Activated CD4-positive, alpha-beta T cell treated with anti-CD3 and anti-CD28 coated beads, Interleukin-2, amount 50 U/mL, for 48 hours (primary cell): ENCODE data around the gene CYSRT1.
A peak's percentile ranks its signal among the peaks of the same experiment; 100 is the strongest.
"Not testable (repeated sequence)": the region's sequence is repeated elsewhere in the genome, so short reads cannot be mapped to it uniquely, and the experiment has no call there.

Source experiments
- DNase-seq, 2 experiments: peaks; one replicate each; pipeline ENCODE4 v3.0.0-alpha.2; 2020

CYSRT1 gene

DNA sequence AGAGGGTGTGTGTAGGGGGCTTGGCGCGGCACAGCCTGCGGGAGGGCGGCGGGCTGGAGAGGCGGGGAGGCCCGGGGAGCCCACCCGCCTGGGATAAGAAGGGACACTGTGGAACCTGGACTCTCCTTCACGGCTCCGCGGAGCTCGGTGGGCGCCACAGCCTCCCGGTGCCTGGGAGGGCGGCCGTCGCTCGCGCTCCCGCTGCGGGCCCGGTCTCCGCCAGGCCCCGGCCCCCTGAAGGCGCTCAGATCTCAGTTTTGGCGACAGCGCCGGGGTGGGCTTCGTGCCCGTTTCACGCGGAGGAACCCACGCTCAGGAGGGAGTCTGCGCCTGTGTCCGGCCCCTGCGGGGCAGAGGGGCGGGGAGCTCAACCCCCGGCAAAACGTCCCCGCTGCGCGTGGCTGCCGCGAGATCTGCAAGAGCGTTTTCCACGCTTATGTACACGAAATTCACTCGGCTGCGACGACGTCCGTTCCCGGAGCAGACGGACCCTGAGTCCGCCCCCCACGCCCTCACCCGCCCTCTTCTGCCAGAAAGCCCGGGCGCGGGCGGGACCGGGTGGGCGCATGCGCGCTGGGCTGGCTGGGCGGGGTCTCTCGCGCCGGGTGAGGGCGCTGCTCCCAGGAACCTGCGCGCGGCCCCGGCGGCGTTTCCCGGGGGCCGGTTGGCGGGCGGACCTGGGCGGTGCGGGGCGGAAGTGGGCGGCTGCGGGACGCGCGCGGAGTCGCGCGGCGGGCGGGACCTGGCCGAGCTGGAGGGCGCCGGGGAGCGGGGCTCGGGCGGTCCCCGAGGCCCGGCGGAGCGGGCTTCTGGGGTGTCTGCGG is 29.9 kb downstream of the CYSRT1 start, which contains the start of gene NELFB:
Gene NELFB (plus strand): TSS at position 704 of the 824 bp plus-strand sequence.
- DNase-seq: peak; percentile 96 to 97

DNA sequence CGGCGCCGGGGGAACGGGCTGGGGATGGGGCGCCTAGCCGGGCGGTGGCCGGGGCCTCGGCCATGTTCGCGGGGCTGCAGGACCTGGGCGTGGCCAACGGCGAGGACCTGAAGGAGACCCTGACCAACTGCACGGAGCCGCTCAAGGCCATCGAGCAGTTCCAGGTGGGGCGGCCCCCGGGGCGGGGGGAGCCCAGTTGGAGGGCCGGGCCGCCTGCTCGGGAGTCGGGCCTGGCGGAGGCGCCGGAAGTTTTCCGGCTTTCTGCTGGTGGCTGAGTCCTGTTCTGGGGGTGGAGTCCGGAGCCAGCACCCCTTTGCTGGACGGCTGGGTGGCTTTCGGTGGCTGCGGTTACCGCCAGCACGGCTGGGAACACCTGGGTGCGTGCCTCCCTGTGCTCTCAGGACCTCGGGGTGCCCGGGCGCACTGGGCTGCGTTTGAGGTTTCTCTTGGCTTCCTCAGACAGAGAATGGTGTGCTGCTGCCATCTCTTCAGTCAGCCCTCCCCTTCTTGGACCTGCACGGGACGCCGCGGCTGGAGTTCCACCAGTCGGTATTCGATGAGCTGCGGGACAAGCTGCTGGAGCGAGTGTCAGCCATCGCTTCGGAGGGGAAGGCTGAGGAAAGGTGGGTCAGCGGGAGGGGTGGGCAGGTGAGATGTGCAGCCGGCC is 30.6 kb downstream of the CYSRT1 start:
- no peak for DNase-seq

DNA sequence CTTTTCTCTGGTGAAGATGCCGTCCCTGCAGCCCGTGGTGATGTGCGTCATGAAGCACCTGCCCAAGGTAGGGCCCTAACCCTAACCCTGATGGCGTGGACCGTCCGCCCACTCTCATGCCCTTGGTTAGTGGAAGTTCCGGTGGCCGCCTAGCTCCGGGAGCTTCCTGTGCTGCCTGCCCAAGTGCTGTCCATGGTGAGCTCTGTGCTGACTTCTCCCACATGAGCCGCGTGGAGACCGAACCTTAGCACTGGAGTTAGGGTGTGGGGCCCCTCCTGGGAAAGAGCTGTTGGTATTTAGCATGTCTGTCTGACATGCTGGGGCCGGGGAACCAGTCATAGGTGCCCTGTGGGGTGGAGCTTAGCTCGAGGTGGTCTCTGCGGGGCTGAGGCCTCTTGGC is 31.4 kb downstream of the CYSRT1 start:
- no peak for DNase-seq

DNA sequence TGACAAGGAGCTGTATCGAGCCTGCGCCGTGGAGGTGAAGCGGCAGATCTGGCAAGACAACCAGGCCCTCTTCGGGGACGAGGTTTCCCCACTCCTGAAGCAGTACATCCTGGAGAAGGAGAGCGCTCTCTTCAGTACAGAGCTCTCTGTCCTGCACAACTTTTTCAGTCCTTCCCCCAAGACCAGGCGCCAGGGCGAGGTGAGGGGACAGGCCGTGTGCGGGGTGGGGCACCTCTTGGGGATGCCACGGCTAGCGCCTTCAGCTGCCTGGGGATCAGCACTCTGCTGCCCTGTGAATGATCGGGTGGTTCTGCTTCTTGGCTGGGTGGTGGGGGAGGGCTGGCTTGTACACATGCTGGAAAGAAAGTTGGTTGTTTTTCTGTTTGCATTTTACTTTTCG is 31.9 kb downstream of the CYSRT1 start:
- DNase-seq: no peak

DNA sequence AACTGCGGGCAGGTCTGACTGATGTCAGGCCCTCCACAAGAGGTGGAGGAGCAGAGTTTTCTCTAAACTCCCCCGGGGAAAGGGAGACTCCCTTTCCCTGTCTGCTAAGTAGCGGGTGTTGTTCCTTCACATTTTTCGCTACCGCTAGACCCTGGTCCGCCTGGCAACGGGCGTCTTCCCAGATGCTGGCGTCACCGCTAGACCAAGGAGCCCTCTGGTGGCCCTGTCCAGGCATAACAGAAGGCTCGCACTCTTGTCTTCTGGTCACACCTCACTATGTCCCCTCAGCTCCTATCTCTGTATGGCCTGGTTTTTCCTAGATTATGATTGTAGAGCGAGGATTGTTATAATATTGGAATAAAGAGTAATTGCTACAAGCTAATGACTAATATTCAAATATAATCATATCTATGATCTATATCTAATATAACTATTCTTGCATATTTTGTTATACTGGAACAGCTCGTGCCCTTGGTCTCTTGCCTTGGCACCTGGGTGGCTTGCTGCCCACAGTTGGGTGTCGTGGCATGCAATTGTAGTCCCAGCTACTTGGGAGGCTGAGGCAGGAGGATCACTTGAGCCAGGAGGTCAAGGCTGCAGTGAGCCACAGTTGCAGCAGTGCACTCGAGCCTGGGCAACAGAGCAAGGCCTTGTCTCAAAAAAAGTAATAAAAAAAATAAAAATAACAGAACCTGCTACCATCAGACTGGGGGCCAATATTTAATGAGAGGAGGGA is 37.4 kb downstream of the CYSRT1 start:
- not testable (repeated sequence) for DNase-seq

DNA sequence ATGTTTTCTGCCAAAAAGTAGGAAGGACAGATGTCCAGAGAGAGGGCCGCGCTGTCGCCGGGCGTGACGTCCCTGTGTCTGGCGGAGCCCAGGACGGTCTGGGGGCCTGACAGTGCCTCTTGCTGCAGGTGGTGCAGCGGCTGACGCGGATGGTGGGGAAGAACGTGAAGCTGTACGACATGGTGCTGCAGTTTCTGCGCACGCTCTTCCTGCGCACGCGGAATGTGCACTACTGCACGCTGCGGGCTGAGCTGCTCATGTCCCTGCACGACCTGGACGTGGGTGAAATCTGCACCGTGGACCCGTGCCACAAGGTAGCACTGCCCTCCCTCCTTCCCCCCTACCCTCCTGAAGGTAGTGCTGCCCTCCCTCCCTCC is 37.9 kb downstream of the CYSRT1 start:
- no peak for DNase-seq

DNA sequence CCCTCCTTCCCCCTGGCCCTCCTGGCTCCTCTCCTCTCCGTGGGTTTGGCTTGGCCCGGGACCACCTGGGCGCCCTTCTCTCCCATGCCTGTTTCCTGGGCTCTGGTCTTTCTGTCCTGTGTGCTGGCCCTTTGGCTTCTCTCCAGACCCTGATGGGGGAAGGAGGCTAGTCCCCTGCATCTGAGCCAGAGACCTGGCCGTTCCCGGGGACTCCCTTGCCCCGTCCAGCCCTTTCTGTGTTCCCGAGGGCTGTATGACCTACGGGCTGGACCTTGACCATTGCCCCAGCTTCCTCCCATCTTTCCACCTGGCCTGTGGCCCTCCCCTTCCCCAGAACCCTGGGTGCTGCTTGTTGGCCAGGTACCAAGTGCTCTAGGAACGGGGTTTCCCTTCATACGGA is 38.5 kb downstream of the CYSRT1 start:
- DNase-seq: no peak

DNA sequence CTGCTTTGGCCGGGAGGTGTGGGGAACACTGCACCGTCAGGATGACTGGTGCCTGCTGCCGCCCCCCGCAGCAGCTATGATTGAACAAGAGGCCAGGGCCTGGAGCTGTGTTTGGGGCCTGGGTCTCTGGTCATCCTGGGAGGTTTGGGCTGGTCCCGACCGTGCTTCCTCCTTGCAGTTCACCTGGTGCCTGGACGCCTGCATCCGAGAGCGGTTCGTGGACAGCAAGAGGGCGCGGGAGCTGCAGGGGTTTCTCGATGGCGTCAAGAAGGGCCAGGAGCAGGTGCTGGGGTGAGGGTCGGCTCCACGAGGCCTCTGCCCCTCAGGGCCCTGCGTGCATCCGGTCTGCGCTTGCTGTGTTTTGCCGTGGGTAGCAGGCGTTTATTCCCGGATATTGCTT is 39.1 kb downstream of the CYSRT1 start:
- no peak for DNase-seq

DNA sequence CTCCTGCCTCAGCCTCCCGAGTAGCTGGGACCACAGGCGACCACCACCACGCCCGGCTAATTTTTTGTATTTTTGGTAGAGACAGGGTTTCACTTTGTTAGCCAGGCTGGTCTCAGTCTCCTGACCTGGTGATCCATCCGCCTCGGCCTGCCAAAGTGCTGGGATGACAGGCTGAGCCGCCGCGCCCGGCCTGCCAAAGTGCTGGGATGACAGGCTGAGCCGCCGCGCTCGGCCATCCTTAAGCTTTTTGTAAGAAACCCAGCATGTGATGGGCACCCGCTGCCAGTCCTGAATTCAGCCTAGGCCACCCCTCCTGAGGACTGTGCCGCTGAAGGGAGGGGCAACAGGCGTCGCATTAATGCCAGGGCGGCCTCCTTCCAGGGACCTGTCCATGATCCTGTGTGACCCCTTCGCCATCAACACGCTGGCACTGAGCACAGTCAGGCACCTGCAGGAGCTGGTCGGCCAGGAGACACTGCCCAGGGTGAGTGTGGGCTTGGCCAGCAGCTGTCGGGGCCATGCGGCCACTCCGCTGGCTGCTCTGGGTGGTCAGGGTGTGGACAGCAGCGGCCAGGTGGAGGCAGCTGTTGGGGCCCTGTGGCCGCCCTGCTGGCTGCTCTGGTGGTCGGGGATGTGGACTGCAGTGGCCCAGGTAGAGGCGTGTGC is 40.7 kb downstream of the CYSRT1 start:
- no peak for DNase-seq

DNA sequence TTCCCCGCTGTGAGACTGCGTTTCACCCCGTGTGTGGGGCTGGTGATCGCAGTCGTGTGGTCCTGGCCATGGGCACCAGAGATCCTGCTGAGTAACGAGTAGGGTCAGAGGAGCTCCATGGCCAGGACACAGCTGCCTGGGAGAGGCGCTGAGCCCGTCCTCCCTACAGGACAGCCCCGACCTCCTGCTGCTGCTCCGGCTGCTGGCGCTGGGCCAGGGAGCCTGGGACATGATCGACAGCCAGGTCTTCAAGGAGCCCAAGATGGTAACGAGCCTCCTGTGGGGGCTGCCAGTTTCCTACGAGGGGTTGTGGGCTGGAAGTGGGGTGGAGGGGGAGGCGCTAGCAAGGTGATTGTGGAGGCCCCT is 41.2 kb downstream of the CYSRT1 start:
- DNase-seq: no peak

DNA sequence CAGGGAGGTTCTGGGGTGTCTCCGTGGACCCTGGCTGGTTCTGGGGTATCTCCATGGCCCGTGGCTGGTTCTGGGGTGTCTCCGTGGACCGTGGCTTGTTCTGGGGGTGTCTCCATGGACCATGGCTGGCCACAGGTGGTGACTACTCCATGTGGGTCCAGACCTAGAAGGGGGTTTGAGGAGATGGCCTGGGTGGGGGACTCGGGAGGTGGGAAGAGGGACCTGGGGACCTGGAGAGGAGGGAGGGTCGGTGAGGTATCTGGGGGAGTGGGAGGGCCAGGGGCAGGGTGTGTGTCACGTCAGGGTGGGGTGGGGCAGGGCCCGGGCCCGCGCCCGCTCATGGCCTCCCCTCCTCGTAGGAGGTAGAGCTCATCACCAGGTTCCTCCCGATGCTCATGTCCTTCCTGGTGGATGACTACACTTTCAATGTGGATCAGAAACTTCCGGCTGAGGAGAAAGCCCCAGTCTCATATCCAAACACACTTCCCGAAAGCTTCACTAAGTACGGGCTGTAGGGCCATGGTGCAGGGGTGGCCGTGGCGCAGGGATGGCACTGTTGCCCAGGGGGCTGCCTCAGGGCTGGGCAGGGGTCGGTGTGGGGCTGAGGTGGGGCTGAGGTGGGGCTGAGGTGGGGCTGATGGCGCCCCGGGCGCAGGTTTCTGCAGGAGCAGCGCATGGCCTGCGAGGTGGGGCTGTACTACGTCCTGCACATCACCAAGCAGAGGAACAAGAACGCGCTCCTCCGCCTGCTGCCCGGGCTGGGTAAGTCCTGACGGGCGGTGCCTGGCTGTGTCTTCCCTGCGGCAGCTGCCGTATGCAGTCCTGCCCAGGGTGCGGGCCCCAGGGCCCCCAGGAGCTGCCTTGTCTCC is 41.8 kb downstream of the CYSRT1 start:
- no peak for DNase-seq

DNA sequence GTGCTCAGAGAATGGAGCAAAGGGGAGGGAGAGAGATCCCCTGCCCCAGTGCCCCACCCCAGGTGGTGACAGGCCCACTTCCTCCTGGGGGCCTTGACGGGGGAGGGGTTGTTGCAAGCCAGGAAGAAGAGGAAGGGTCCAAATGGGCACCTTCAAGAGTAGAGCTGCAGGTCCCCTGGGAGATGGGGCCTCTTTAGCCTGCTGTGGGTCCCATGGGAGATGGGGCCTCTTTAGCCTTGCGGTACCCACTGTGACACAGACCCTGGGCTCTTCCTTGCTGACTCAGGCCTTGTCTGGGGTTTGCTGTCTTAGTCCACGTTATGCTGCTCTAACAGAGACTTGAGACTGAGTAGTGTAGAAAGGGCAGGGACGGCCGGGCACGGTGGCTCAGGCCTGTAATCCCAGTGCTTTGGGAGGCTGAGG is 43.0 kb downstream of the CYSRT1 start:
- DNase-seq: no peak

DNA sequence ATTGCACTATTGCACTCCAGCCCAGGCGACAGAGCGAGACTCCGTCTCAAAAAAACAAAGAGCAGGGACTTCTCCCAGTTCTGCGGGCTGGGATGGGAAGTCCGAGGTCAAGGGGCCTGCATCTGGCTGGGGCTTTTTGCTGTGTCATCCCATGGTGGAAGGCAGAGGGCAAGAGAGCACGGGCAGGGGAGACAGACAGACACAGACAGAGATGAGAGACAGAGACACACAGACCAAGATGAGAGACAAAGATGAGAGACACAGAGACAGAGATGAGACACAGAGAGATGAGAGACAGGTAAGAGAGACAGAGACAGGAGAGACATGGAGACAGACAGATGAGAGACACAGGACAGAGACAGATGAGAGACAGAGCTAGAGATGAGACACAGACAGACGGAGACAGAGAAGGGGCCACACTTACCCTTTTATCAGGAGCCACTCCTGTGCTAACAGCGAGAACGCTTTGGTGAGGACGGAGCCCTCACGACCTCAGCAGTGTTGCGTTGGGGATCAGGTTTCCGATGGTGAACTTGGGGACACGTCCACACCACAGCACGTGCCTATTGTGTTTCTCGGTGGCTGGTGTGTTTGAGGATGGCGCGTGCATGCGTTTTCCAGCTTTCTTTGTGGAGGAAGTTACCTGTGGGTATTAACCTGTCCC is 43.7 kb downstream of the CYSRT1 start:
- no peak for DNase-seq

DNA sequence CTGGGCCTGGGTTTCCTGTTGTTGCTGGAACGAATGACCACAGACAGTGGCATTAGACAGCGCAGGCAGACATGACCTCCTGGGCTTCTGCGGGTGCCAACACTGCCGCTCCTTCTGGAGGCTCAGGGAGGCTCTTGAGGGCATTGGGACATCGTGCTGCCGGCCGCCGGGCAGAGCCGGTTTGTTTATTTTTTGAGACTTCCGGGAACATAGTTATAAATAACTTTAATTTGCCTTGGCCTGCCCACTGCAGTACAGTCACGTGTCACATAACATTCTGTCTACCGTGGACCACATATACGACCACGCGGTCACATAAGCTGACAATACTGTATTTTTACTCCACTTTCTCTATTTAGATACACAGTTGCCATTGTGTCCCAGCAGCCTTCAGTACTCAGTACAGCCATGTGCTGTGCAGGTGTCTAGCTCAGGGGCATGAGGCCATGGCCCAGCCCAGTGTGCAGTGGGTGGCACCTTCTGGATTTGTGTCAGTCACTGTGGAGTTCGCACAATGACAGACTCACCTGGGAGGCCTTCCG is 44.3 kb downstream of the CYSRT1 start:
- no peak for DNase-seq

DNA sequence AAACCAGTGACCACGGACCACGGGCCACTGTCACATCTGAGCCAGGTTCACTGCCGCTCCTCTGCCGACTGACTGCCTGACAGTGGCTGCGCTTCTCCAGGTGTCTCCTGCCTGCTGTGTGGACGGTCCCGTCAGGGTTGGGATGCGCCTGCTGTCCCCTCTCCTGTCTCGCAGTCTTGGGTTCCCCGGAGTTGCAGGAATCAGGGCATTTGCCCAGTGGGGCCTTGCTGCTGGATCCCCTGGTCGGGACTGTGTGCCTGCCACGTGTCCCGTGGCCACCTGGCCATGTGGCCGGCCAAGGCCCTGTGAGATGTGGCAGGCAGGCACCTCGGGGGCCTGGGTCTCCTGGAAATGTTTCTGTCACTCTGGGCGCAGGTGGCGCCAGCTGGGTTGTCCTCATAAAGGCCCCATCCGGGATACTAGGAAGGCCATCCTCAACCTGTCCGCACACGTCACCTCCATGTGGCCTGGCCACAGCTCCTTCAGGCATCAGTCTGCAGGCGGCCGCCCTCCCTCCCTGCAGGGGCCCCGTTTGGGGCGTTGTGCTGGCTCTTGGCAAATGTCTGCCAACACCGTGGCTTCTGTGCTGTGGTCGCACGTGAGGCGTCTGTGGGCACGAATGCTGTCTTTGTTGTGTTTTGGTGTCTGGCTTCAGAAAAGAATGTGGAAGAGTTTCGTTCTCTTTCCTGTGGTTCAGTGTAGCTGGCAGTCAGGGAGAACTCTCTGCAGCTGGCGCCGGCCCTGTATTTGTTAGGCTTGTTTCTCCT is 46.1 kb downstream of the CYSRT1 start:
- no peak for DNase-seq

DNA sequence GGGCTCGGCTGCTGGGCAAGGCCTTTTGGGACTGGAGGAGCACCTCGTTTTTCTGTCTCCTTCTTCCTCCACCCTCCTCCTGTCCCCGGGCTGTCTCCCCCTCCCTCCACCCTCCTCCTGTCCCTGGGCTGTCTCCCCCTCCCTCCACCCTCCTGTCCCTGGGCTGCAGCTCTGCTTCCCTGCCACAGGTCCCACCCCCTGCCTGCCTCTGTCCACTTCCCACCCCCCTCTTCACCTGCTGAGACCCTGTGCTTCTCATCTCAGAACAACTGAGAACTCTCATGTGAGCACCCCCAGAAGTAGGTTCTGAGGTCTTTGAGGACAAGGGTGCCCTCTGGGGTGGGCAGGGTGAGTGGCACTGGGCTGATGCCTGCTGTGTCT is 46.7 kb downstream of the CYSRT1 start:
- no peak for DNase-seq

DNA sequence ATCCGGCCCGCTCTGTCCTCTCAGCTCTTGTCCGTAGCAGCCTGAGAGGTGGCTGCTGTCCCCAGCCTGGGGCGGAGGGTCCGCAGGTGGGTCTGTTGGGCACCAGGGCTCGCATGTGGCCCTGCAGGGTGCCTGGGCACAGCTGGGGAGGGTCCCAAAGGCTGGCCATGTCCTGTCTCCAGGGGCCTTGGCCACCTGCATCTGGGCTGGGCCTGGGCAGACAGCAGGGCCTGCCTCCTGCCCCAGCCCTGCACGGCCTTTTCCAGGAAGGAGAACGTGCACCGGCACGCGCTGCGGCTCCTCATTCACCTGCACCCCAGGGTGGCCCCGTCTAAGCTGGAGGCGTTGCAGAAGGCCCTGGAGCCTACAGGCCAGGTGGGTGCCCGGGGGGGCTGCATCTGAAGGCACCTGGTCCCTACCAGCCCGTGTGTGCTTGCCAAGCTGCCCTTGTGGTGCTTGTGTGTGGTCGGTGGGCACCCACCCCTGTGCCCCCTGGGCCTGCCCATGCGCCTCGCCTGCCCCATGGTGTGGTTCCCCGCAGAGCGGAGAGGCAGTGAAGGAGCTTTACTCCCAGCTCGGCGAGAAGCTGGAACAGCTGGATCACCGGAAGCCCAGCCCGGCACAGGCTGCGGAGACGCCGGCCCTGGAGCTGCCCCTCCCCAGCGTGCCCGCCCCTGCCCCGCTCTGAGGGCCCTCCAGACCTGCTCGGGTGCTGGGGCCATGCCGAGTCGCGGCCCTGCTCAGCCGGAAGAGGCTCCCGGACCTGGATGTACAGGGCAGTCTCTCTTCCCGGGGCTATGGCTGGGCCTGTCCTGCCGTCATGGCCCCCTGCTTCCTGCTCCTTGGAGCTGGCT is 47.5 kb downstream of the CYSRT1 start:
- DNase-seq: no peak

DNA sequence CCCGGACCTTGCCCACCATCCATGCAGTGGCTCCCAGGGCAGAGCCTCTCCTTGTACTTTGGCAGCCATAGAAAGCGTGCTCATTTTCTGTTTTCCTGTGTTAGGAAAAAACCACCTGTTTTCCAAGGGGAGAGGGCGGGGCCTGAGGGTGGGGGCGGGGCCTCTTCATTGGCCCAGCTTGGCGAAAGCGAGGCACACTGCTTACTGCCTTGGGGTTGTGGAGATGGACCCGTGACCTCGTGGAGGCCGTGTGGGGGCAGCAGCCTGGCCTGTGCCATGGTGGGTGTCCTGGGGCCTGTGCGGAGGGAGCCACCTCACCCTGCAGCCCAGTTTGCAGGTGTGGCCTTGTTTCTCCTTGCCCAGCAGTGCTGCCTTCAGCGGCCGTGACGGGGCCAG is 48.1 kb downstream of the CYSRT1 start:
- no peak for DNase-seq

DNA sequence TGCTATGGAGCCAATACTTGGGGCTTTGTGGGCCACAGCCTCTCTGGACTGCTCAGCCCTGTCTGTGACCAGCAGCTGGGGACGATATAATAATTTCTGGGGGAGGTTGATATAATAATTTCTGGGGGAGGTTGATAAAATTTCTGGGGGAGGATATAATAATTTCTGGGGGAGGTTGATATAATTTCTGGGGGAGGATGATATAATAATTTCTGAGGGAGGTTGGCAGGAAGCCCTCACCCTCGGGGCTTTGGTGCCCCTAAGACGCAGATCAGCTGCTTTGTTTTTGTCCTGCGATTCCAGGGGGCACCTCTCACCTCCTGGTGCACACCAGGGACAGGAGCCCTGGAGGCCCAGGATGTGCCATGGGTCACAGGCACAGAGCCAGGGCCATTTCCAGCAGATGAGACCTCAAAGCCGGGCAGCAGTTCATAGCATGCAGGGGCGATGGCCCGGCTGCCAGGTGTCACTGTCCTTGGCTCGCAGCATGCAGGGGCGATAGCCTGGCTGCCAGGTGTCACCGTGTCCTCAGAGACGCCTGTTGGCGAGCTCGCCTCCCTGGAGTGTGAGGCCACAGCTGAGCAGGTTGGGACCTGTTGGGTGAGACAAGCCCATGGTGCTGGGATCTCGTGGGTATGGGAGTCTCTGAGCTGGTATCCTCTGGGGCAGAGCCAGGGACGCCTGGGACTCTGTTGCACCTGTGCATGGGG is 48.8 kb downstream of the CYSRT1 start:
- no peak for DNase-seq
